ENCODE results near the gene TMEM40.
"Not testable (repeated sequence)": the region's sequence is repeated elsewhere in the genome, so short reads cannot be mapped to it uniquely, and the experiment has no call there.

The TMEM40 gene, protein sequence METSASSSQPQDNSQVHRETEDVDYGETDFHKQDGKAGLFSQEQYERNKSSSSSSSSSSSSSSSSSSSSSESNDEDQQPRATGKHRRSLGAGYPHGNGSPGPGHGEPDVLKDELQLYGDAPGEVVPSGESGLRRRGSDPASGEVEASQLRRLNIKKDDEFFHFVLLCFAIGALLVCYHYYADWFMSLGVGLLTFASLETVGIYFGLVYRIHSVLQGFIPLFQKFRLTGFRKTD

DNA sequence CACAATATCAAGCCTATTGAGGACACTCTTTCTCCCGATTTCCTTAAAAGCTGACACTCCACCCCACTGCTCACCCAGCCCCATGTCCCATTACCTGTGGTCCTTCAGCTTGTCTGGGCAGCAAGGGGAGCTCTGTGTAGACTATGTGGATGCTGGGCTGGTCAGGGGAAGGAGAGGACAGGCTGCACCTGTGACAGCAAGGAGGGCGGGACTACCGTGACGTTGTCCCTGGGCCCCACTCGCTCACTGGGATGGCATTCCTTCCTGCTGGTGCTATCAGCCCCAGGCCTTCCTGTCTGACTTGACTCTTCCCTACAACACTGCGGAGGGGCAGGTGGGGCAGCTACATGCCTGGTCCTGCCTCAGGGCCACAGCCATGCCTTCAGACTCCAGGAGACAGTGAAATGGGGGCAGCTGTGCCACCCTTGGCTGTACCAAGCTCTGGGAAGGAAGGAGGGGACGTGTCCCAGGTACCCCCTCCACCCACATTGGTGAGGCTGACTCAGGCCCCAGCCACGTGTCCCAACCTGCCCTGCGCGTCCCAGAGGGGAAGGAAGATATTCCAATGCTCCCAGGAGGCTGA lies at the start of gene TMEM40:
Gene TMEM40, minus strand, starts transcription at position 163 of the 583 bp plus-strand sequence. CDS start 9,427 bp downstream, outside the sequence.
- FAIRE-seq: no peak

DNA sequence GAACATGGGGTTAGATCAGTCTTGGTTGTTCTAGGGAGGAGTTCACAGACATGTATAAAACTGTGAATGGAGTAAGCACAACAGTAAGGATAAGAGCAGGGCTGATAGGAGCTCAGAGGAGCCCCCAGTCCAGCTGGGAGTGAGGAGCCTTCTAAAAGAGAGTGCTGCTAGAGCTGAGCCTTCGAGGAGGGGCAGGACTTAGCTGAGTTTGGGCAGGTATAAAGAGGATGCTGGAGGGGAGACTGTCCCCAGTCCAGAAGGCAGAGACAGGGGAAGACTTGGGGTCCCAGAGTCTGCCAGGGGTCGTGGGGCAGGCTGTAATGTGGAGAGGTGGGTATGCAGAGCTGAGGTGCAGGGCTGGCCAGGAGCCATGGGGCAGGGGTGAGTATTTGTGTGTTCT lies 49.5 kb upstream of the TMEM40 start:
- FAIRE-seq: no peak

DNA sequence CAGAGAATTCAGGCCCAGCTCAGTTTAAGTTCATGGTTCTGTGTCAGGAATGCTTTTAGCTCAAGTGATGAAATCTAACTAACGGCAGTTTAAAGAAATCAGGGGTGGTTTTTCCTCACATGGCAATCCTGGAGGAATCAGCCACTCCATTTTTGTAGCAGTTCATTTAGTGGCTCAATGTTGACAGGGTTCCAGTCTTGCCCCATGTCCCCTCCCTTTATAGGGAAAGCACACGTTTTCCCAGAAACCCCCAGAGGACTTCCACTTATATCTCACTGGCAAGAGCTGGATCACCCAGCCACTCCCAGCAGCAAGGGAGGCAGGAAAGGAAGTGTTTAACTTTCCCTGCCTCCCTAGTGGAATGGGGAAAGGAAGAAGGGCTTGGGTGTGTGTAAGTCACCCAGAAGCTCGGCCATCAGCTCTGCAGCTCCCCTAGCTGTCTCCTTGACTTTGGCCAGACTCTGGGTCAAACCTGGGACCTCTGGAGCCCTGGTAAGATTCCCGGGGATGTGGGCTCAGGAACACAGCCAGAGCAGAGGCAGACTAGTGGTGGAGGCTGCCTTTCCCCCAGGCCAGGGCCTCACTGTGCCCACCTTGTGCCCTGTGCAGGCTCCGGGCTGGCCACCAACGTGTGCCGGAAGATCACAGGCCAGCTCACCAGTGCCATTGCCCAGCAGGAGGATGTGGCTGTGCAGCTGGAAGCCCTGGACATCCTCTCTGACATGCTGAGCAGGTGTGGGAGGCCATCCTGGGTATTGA lies 48.7 kb upstream of the TMEM40 start:
- no peak for FAIRE-seq

DNA sequence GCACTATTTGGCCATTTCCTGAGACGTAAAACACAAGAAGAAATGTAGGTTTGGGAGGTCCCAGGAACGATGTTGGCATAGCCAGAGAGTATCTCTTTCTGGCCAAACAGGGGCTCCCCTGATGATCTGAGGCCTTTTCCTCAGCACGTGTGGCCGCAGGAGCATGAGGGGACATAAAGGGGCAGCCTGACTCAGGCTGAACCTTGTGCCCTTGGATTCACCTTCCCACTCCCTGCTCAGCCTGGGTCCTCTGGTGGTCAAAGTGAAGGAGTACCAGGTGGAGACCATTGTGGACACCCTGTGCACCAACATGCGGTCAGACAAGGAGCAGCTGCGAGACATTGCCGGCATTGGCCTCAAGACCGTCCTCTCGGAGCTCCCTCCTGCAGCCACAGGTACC lies 48.0 kb upstream of the TMEM40 start:
- no peak for FAIRE-seq

DNA sequence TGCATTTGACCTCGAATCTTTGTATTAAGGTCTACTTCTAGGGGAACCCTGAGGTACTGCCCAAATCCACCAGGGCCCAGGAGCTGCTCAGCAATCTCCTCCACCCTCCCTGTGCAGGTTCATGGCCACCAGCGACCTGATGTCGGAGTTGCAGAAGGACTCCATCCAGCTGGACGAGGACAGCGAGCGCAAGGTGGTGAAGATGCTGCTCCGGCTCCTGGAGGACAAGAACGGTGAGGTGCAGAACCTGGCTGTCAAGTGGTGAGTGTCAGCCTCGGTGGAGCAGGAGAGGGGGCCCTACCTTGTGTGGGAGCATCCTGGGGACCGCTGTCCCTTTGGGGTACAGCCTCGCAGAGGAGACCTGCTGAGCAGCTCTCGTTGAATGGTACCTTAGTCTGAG lies 44.3 kb upstream of the TMEM40 start:
- no peak for FAIRE-seq

DNA sequence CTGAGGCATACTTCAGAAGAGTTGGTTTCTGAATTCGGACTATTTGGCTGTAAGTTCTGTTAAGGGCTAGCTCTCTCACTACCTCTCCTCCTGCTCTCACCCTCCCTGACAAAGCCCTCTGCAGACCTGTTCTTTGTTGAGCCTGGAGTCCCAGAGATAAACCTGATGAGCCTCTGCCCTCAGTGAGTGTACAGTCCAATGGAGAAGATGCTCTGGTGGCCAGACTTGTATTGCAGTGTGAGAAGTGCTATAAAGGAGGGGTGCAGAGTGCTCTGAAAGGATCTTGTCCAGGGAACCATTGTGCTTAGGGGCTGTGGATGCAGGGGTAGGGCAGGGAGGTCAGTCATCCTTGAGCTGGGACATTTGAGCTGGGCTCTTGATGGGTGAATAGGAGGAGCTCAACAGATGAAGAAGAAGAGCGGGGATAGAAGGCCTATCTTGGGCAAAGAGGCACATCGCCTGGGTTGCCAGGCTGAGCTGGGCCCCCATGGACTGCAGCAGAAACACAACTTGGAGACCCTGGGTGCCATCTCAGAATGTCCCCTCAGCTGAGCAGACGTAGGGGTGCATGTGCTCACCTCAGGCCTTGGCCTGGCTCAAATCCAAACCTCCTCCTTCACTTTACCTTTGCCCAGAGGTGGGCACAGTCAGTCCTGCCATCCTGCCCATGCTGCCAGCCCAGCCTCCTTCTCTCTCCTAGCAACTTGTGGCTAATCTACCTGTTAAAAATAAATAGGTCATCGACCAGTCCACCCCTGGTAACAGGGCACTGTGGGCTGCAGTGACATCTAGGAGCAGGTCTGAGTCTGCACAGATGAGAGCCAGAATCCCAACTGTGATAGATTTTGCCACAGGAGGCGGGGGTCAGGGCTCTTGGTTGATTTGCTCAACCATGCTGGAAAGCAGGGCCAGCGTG lies 40.7 kb upstream of the TMEM40 start:
- no peak for FAIRE-seq

DNA sequence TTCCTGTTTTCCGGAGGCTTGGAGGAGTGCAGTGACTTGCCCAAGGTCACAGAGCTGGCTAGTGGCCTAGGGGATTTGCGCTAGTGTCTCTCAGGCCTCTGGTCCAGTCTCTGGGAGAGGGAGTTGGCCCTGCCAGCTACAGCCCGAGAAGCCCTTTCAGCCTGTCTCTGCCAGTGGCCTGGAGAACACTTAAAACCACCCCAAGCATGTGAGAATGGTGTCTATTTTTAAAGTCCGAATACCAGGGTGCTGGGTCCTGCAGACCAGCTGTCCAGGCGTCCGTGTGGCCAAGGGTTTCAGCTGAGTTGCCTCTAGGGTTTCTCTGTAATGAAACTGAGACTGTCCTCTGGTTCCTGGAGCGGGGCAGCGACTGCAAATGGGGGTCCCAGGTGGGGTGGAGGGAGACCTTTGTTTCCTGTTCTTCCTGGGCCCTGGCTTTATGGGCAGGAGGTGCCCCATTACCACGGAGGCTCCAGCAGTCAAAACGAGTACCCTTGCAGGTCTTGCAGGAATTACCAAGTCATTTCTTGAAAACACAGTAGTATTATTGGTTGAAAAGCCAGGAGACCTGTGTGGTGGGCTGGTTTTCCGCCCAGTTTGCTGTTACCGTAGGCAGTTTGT lies 39.6 kb upstream of the TMEM40 start:
- no peak for FAIRE-seq

DNA sequence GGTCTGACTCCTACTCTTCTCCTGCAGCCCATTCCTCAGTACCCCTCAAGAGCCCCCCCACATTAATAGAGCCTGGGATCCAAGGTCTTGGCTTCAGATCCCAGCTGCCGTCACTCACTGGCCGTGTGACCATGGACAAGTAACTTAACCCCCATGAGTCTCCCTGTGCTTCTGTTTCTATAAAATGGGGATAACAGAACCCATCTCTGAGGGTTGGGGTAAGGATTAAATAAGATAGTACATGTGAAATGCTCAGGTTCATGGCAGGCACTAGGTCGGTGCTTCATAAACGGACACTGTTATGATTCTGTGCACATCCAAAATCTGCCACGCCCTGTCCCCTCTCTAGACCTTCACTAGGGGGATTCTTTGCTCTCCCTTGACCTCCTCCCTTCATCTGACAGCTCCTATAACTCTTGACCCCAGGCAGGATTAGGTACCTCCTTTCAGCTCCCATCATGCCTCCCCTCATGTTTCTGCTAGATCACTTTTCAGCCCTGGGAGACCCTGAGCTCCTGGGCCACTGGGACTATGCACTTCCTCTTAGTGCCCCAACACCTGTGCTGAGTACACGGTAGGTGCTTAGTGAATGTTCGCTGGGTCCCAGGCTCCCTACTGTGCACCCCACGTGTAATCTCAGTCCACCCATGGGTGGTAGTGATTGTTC lies 39.0 kb upstream of the TMEM40 start:
- no peak for FAIRE-seq

DNA sequence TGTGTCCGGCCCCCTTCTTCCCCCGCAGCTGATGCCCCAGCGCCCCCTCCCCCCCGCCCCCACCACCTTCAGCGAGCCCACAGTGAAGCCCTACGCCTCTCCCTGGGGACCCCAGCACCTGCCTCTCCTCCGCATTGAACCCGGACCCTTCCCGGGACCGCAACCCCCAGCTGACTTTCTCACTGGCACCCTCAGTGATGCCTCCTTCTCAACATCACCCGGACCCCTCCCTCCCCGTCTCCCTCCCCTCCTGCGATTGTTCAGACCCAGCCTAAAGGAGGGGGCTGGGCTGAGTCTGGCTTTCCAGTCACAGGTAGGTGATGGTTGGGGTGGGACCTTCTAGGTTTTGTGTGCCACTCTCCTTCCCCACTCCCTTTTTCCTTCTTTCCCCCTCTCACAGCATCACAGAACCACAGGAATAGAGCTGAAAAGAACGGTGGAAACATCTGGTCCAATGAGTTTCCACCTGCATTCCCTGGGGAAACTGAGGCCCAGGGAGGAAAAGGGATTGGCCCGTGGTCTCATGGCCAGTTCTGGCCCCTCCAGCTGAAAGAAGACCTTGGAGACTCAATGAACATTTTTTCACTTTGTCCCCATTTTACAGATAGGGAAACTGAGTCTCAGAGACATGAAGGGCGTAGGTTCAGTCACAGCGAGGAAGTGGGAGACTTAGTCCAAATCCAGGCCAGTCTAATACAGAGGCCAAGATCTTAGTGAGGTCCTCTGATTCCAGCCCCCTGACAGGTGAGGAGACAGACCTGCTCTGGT lies 38.2 kb upstream of the TMEM40 start:
- FAIRE-seq: no peak

DNA sequence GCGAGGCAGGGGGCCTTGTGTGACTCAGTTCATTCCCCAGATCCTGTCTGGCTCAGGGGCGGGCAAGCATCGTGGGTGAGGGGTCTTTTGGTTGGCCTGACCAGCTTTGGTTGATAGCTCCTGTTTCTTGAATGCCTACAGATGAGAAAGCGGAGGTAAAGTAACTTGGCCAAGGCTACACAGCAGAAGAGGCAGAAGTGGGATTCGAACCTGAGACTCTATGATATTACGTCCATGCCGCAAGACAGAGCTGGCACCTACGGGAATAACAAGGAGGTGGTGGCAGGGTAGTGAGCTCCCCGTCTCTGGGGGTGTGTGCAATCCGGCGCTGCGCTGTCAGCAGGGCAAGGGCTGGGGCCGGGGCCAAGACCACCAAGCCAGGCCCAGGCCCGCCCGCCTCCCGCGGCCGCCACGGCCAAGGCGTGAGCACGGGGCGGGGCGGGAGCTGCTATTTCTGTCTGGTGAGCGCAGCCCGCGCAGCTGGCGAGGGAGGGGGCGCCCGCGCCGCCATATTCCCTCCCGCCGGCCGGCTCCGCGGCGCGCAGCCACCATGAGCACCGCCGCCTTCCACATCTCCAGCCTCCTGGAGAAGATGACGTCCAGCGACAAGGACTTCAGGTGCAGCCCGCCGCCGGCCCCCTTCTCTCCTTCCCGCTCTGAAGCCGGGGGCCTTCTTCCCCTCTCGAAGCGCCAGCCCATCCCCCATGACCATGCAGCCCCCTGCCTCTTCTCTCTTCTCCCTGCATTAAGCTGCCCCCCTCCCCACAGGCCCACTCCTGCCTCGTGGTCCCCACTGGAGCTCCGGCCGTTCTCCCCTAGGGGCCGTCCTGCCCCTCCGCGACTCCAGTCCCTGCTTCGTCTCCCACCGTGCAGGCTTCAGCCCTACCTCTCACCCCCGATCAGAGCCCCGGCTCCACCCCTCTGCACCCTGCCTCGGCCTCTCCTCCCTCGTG lies 37.4 kb upstream of the TMEM40 start, which contains the start of gene CAND2:
Gene CAND2, plus strand, starts transcription at position 510 of the 953 bp plus-strand sequence. Its CDS starts 41 bp downstream, at position 551.
- no peak for FAIRE-seq

DNA sequence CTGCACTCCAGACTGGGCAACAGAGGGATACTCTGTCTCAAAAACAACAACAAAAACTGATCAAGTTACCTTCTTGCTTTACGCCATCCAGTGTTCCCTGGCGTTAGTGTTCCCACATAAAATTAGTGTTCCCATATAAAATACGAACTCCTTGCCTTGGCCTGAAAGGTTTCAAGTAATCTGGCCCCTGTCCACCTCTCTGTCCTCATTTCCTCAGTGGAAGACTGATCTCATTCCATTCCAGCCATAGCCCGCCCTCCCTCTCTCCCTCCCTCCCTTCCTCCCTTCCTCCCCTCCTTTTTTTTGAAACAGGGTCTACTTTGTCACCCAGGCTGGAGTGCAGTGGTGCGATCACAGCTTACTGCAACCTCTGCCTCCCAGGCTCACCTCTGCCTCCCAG lies 34.6 kb upstream of the TMEM40 start:
- no peak for FAIRE-seq

DNA sequence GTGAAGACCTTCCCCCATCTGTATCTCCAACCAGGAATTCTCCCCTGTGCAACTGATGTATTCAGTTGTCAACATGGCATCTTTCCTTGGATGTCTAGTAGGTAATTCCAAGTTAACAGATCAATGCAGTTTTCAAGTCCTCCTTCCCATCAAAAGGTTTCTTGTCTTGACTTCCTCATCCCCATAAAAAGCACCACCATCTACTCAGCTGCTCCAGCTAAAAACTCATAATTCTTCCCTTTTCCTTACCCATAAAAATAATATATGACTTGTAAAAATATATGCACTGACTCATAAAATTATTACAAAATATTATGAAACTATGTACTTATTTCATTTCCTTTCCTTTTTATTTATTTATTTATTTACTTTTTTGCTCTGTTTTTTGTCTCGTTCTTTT lies 32.4 kb upstream of the TMEM40 start:
- FAIRE-seq: no peak

DNA sequence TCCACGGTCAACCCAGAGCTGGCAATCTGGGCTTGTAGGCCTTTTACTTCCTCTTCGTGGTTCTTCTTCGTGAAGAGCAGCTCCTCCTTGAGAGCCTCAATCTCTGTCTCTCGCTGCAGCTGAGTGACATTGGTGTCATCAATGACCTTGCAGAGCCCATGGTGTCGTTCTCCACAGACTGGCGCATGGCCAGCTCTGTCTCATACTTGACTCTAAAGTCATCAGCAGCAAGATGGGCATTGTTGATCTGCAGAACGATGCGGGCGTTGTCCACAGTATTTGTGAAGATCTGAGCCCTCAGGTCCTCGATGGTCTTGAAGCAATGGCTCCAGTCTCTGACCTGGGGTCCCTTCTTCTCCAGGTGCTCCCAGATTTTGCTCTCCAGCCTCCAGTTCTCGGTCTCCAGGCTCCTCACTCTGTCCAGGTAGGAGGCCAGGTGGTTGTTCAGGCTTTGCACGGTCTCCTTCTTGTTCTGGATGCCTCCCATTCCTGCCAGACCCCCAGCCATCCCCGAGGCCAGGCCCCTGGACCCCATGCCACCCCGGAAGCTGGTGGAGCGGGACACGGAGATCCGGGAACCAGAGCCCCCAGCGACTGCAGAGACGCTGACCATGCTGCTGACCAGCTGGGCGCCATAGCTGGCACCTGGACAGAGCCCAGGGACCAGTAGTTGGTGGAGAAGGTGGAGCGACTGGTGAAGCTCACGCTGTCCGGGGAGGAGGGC lies 29.1 kb upstream of the TMEM40 start:
- not testable (repeated sequence) for FAIRE-seq

DNA sequence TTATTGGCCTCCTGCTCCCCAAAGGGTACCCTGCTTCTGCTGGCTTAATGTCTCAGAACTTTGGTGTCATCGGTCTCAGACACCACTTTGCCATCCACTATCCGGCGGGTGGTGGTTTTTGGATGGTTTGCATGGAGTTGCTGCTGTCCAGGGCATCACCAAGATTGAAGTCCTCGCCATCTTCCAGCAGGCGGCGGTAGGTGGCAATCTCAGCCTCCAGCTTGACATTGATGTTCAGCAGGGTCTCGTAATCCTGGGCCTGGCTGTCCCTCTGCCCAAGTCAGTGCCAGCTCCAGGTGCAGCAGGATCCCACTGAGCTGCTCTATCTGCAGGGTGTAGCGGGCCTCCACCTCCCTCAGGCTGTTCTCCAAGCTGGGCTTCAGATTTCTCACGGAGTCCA lies 28.3 kb upstream of the TMEM40 start:
- FAIRE-seq: peak; percentile 13

DNA sequence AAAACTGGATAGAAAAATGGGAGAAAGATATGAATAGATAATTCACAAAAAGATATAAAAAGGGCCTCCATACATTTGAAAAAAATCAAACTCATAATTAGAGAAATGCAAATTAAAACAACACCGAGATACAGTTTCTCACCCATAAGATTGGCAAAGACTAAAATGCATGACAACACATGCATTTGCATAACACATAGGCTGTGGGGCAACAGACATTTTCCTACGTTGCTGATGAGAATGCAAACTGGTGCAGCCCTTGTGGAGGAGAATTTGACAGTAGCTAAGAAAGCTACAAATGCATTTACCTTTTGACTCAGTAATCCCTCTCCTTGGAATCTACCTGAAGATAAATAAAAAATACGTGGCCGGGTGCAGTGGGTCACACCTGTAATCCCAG lies 26.0 kb upstream of the TMEM40 start:
- FAIRE-seq: no peak

DNA sequence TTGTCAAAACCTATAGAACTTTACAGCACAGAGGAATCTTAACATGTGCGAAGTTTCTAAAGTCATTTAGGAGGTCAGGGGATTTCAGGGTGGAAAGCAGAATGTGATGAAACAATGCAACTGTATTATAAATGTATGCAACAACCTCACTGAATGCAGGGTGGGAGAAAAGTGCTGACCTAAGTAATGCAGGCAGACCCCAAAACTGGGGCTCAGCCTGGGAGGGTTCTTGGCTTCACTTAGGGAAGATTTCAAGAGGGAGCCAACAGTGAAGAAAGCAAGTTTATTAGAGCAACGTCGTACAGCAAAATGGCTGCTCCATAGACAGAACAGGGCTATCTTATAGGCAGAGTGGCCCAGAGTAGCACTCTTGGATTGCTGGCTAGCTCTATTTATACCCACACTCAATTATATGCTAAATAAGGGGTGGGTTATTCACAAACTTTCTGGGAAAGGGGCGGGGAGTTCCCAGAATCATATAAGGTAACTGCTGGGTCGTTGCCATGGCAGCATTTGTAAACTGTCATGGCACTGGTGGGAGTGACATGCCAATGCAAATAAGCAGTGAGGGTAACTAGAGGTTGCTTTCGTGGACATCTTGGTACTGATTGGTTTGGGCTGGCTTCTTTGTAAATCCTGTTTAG lies 23.2 kb upstream of the TMEM40 start:
- FAIRE-seq: no peak

DNA sequence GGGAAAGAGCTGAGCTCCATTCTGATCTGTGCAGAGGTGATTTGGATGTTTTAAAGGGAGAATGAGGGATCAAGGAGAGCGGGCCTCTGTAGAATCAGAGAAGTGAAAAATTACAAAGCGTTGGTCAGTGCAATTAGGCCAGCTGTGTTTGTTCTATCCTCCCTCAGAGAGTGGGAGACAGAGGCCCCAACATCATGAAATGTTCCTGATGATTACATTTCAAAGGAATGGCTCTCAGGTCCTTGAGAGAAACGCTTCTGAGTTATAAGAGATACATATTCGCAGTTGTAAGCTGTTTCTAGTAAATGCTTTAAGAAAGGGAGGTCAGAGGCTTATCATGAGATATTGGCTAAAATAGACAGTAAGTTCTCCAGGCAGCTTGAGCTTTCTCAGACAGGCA lies 21.7 kb upstream of the TMEM40 start:
- no peak for FAIRE-seq

DNA sequence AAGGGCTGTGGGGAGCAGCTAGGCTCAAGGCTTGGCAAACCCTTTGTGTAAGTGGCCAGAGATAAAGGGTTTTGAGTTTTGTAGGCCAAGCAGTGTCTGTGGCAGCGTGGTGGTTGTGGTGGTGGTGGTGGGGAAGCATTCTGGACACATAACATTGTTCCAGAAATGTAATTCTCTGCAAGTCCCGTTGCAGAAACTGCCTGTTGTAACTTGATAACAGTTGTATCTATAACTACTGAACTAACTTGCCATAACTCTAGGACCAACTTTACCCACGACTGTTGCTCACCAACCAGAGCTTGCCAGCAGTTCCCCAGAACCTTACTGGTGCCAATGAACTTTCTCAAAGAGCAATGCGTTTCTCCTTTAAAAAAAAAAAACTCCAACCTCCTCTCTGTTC lies 18.1 kb upstream of the TMEM40 start:
- FAIRE-seq: no peak

DNA sequence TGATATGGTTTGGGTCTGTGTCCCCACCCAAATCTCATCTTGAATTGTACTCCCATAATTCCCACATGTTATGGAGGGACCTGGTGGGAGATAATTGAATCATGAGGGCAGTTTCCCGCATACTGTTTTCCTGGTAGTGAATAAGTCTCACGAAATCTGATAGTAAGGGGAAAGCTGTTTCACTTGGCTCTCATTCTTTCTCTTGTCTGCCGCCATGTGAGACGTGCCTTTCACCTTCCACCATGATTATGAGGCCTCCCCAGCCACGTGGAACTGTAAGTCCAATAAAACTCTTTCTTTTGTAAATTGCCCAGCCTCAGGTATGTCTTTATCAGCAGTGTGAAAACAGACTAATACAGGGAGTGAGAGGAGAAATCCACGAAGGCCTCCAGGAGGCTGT lies 16.9 kb upstream of the TMEM40 start:
- not testable (repeated sequence) for FAIRE-seq

Measured in TTC549 (cell line).